Heart left ventricle (tissue), 13 donors: ENCODE measurements around the gene SPATA24.

ENCODE experiments used
- CTCF ChIP-seq, 12 donors: fragments of 200-600 bp; sonication (generic) in 4 of 12; IDR thresholded peaks; one replicate each; pipeline versions ENCODE4 v1.5.0 to v1.8.0; 2018 to 2022; ENCODE audit warnings: antibody characterized with exemption in 12 of 12, mild to moderate bottlenecking in 5 of 12
- POLR2A ChIP-seq, 2 donors: fragments of 450-650 bp; IDR thresholded peaks; one replicate each; pipeline ENCODE4 v1.6.1; 2017; ENCODE audit warnings: antibody characterized with exemption in 2 of 2, mild to moderate bottlenecking in 2 of 2, moderate library complexity in 2 of 2
- donor health status: ischemic (EF 13 %, LVEDD 7.1; RV severe dilation, severe dysfunction).
- donor health status: DM: no; HTN: yes; CAD: no.
- donor health status: DM: no; HTN: no; CAD: no.
- donor health status: ischemic (EF 25% LVEDD 6.9; RV normal size, moderate dysfunction).
- donor health status: ischemic (EF 25% LVEDD 5.7; RV mildly dilated, moderate dysfunction).
- donor health status: ischemic (EF 35%, LVEDD 5.7; RV mildly dilated, moderate dysfunction).
- donor health status: nonischemic (EF 11% LVEDD 7.7; RV severe dilation, severe dysfunction).
- donor health status: DM: yes; HTN: yes; CAD: no.
- donor health status: PGD.
- donor health status: ischemic (EF 29% LVEDD 5.4; RV normal size, mild dysfunction).
- donor health status: nonischemic (EF 23%, LVEDD 6.1; RV moderate dilation, normal function).

GRCh38 chr5:139364466-139364865, 39.4 kb downstream of the SPATA24 start:
- TF ChIP-seq CTCF (IDR thresholded peaks at IDR 0.05) (no peak), POLR2A (IDR thresholded peaks at IDR 0.05) (no peak)
